Mesenchymal stem cell (in vitro differentiated cells and primary cell): ENCODE data around the gene LYRM9.

Experiments
- DNase-seq: peaks from one replicate; pipeline ENCODE4 v3.0.0-alpha.2; 2013
- H2AFZ ChIP-seq: one replicate; pipeline ENCODE4 v1.6.1; 2013; ENCODE audit warnings: low read depth, mild to moderate bottlenecking, control low read depth, inconsistent platforms, low read length, moderate library complexity
- H2AK5ac ChIP-seq: 2 replicates; pipeline ENCODE4 v1.6.1; 2013; ENCODE audit warnings: low read length, moderate library complexity, mild to moderate bottlenecking, inconsistent platforms; ENCODE audit not compliant: severe bottlenecking
- H2BK120ac ChIP-seq: one replicate; pipeline ENCODE4 v1.6.1; 2013; ENCODE audit warnings: low read depth, mild to moderate bottlenecking, inconsistent platforms, low read length, moderate library complexity
- H2BK12ac ChIP-seq, 2 experiments: one replicate each; pipeline ENCODE4 v1.6.1; 2013; ENCODE audit warnings: inconsistent platforms in 2 of 2, low read length in 2 of 2, mild to moderate bottlenecking in 2 of 2, moderate library complexity in 2 of 2, control low read depth in 1 of 2
- H2BK15ac ChIP-seq: one replicate; pipeline ENCODE4 v1.6.1; 2013; ENCODE audit warnings: mild to moderate bottlenecking, low read depth, inconsistent platforms; ENCODE audit not compliant: poor library complexity, severe bottlenecking
- H2BK5ac ChIP-seq: 2 replicates; pipeline ENCODE4 v1.6.1; 2013; ENCODE audit warnings: low read depth, mild to moderate bottlenecking, low read length, control low read depth, inconsistent platforms; ENCODE audit not compliant: poor library complexity, severe bottlenecking
- H3K14ac ChIP-seq, 2 experiments: one replicate each; pipeline ENCODE4 v1.6.1; 2013; ENCODE audit warnings: inconsistent platforms in 2 of 2, low read length in 2 of 2, control low read depth in 1 of 2, mild to moderate bottlenecking in 1 of 2, moderate library complexity in 1 of 2
- H3K18ac ChIP-seq, 2 experiments: one replicate each; pipeline ENCODE4 v1.6.1; 2013; ENCODE audit warnings: inconsistent platforms in 2 of 2, low read length in 2 of 2, control low read depth in 1 of 2, low read depth in 1 of 2, mild to moderate bottlenecking in 1 of 2
- H3K23ac ChIP-seq, 2 experiments: one replicate each; pipeline ENCODE4 v1.6.1; 2013; ENCODE audit warnings: inconsistent platforms in 2 of 2, low read length in 2 of 2, mild to moderate bottlenecking in 2 of 2, moderate library complexity in 2 of 2, control low read depth in 1 of 2
- H3K27ac ChIP-seq: 2 replicates; pipeline ENCODE4 v1.5.1; 2013; ENCODE audit warnings: mild to moderate bottlenecking, moderate library complexity, low read length, control low read depth, inconsistent platforms; ENCODE audit not compliant: poor library complexity, severe bottlenecking
- H3K27me3 ChIP-seq, 2 experiments: 2 replicates each; pipeline versions ENCODE4 v1.6.1 to v1.7.0; 2013; ENCODE audit warnings: low read length in 2 of 2, mild to moderate bottlenecking in 2 of 2, moderate library complexity in 2 of 2, control low read depth in 1 of 2, inconsistent platforms in 1 of 2; ENCODE audit not compliant: control insufficient read depth in 1 of 2, insufficient read depth in 1 of 2
- H3K36me3 ChIP-seq, 2 experiments: 2 replicates each; pipeline versions ENCODE4 v1.6.1 to v1.7.0; 2013; ENCODE audit warnings: low read length in 2 of 2, control low read depth in 1 of 2, inconsistent platforms in 1 of 2, low read depth in 1 of 2, mild to moderate bottlenecking in 1 of 2; ENCODE audit not compliant: insufficient read depth in 2 of 2, control insufficient read depth in 1 of 2
- H3K4ac ChIP-seq, 2 experiments: one replicate each; pipeline ENCODE4 v1.6.1; 2013; ENCODE audit warnings: inconsistent platforms in 2 of 2, low read length in 2 of 2, mild to moderate bottlenecking in 2 of 2, moderate library complexity in 2 of 2, control low read depth in 1 of 2, low read depth in 1 of 2
- H3K4me1 ChIP-seq: 2 replicates; pipeline ENCODE4 v1.6.1; 2013; ENCODE audit warnings: low read depth, low read length, control low read depth; ENCODE audit not compliant: control insufficient read depth, insufficient read depth
- H3K4me2 ChIP-seq: 2 replicates; pipeline ENCODE4 v1.6.1; 2013; ENCODE audit warnings: low read length, mild to moderate bottlenecking, inconsistent platforms; ENCODE audit not compliant: poor library complexity, severe bottlenecking
- H3K4me3 ChIP-seq, 2 experiments: 2 replicates each; pipeline versions ENCODE4 v1.5.1 to v1.7.0; 2013; ENCODE audit warnings: low read length in 2 of 2, mild to moderate bottlenecking in 2 of 2, control low read depth in 1 of 2, low read depth in 1 of 2; ENCODE audit not compliant: insufficient read depth in 1 of 2
- H3K79me1 ChIP-seq: replicated peaks from 2 replicates; pipeline ENCODE4 v1.6.1; 2013; ENCODE audit warnings: mild to moderate bottlenecking, control low read depth, low read length, inconsistent platforms; ENCODE audit not compliant: poor library complexity, severe bottlenecking
- H3K9ac ChIP-seq: 2 replicates; pipeline ENCODE4 v1.7.0; 2013; ENCODE audit warnings: mild to moderate bottlenecking, low read length, moderate library complexity
- H3K9me3 ChIP-seq: 2 replicates; pipeline ENCODE4 v1.7.0; 2013; ENCODE audit warnings: mild to moderate bottlenecking, low read length; ENCODE audit not compliant: control insufficient read depth
- H4K8ac ChIP-seq: one replicate; pipeline ENCODE4 v1.6.1; 2013; ENCODE audit warnings: inconsistent platforms, mild to moderate bottlenecking, low read length, moderate library complexity
- H4K91ac ChIP-seq: one replicate; pipeline ENCODE4 v1.6.1; 2013; ENCODE audit warnings: mild to moderate bottlenecking, low read length, inconsistent platforms
- WGBS: methylation state at CpG from one replicate; pipeline ENCODE4 v1.1.7; 2013; ENCODE audit warnings: mixed read lengths; 5-methylcytosine and 5-hydroxymethylcytosine counted together

LYRM9 gene

DNA sequence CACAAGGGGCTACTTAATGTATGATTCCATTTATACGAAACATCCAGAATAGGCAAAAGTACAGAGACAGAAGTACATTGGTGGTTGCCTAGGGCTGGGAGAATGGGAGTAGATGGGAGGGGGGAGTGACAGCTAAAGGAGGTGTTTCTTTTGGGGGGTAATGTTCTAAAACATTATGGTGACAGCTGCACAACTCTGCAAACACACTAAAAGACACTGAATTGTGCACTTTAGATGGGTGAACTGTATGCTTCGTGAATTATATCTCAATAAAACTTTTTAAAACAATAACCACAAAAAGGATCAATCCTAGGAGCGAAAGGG, 661 bp downstream of the LYRM9 start:
- Histone ChIP-seq H3K14ac (no peak overlapping the region), H4K8ac (peak overlapping the region; percentile 39), H3K36me3 (peaks cover 0 to 4% of the 10 kb centered on the region in 2 experiments), H3K4me2 (peak overlapping the region; percentile 91), H2AFZ (peak overlapping the region; percentile 98), H3K79me1 (no peaks in the 10 kb centered on the region), H3K4me1 (peaks cover 10% of the 10 kb centered on the region), H2AK5ac (no peak overlapping the region), H3K9ac (peak overlapping the region; percentile 97), H4K91ac (no peak overlapping the region), H3K23ac (no peak overlapping the region), H3K18ac (peak overlapping the region; percentile 92 to 94), H3K4ac (peak overlapping the region in 1 of 2 experiments; percentile 96), H2BK12ac (no peak overlapping the region), H3K4me3 (peak overlapping the region; percentile 72 to 89), H2BK15ac (no peak overlapping the region), H3K9me3 (no peaks in the 10 kb centered on the region), H3K27me3 (peaks cover 13 to 18% of the 10 kb centered on the region in 2 experiments), H3K27ac (no peak overlapping the region), H2BK120ac (no peak overlapping the region), H2BK5ac (no peak overlapping the region)
- no peak for DNase-seq
- 83% methylated on average over 2 of the region's 3 CpGs for WGBS

DNA sequence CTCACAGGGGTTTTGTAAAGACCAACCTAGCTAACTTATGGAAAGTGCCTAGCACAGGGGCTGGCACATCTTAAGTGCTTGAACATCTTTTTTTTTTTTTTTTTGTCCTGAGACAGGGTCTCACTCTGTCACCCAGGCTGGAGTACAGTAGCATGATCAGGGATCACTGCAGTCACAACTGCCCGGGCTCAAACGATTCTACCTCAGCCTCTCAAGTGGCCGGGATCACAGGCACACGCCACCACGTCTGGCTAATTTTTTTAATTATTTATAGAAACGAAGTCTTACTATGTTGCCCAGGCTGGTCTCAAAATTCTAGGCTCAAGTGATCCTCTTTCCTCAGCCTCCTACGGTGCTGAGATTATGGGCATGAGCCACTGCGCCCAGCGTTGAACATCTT, 1.3 kb downstream of the LYRM9 start:
- Histone ChIP-seq H3K23ac (no peak overlapping the region), H3K27me3 (peaks cover 7 to 12% of the 10 kb centered on the region in 2 experiments), H3K14ac (no peak overlapping the region), H3K79me1 (no peaks in the 10 kb centered on the region), H3K18ac (no peak overlapping the region), H2AFZ (no peak overlapping the region), H3K9me3 (no peaks in the 10 kb centered on the region), H2BK12ac (no peak overlapping the region), H3K4ac (no peak overlapping the region), H2BK120ac (no peak overlapping the region), H3K9ac (no peak overlapping the region), H3K27ac (no peak overlapping the region), H2BK15ac (no peak overlapping the region), H3K36me3 (peaks cover 0 to 4% of the 10 kb centered on the region in 2 experiments), H3K4me3 (no peak overlapping the region), H4K8ac (no peak overlapping the region), H3K4me1 (peaks cover 10% of the 10 kb centered on the region), H3K4me2 (no peak overlapping the region), H2AK5ac (no peak overlapping the region), H4K91ac (no peak overlapping the region), H2BK5ac (no peak overlapping the region)
- 96% methylated on average over 7 of the region's 9 CpGs for WGBS
- DNase-seq: no peak

DNA sequence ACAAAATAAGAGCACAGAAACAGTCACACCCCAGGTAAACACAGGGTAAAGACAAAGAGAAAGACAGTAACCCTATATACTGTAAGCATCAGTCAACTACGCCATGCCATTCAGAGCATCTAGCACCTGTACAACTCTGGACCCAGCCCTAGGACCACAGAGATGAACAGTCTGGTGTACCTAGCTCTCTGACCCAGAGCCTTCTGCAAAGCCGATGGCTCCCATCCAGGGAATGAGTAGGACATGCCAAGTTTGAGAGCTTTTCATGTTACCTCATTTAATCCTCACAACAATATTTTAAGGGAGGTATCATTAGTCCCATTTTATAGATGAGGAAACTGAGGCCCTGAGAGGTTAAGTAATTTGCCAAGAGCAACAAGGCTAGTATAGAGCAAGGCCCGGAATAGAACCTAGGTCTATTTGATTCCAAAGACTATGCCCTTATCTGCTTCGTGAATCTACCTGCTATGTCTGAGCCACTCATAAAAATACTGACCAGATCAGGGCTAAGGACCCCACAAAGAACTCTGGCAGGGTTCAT, 3.4 kb downstream of the LYRM9 start:
- DNase-seq: no peak
- 100% methylated on average over 3 of the region's 4 CpGs for WGBS
- H4K91ac ChIP-seq: no peak overlapping the region

DNA sequence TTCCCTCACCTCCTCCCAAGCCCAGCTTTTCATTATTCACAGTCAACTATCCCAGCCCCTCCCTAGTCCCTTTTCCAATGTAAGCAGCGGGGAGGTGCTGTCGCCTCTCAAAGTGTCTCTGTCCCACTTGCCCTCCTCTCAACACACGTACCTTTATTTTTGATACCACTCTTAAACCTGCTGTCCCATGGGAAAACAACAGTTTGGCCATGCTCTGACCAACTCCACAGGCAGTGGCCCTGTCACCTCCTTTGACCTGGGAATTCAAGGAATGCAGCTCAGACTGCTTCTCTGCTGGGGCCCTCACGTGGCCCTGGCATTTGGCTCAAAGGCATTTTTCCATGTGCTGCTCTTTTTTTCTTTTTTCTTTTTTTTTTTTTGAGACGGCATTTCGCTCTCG, 4.2 kb downstream of the LYRM9 start:
- Histone ChIP-seq H2AFZ (no peak overlapping the region), H2AK5ac (no peak overlapping the region), H2BK5ac (no peak overlapping the region), H3K18ac (no peak overlapping the region), H3K4ac (no peak overlapping the region), H3K9ac (no peak overlapping the region), H3K36me3 (peaks cover 0 to 4% of the 10 kb centered on the region in 2 experiments), H3K4me1 (peaks cover 10% of the 10 kb centered on the region), H2BK15ac (no peak overlapping the region), H3K14ac (no peak overlapping the region), H2BK12ac (no peak overlapping the region), H4K8ac (no peak overlapping the region), H3K27ac (no peak overlapping the region), H2BK120ac (no peak overlapping the region), H3K27me3 (no peaks in the 10 kb centered on the region), H3K4me2 (peak overlapping the region; percentile 31), H4K91ac (no peak overlapping the region), H3K23ac (no peak overlapping the region), H3K9me3 (no peaks in the 10 kb centered on the region), H3K4me3 (no peak overlapping the region), H3K79me1 (no peaks in the 10 kb centered on the region)
- 29% methylated on average over 7 of the region's 7 CpGs for WGBS
- peak; percentile 18 for DNase-seq

More for the DNA sequence above, 3.4 kb downstream of the LYRM9 start:
- H3K4me3 ChIP-seq: no peak overlapping the region
- H3K79me1 ChIP-seq: no peaks in the 10 kb centered on the region
- no peak overlapping the region for H3K4me2 ChIP-seq
- no peak overlapping the region for H4K8ac ChIP-seq
- no peak overlapping the region for H3K27ac ChIP-seq
- no peak overlapping the region for H3K18ac ChIP-seq
- no peak overlapping the region for H3K9ac ChIP-seq
- H3K27me3 ChIP-seq: no peaks in the 10 kb centered on the region
- H2BK12ac ChIP-seq: no peak overlapping the region
- no peak overlapping the region for H3K23ac ChIP-seq
- H3K36me3 ChIP-seq: peaks cover 0 to 4% of the 10 kb centered on the region in 2 experiments
- no peaks in the 10 kb centered on the region for H3K9me3 ChIP-seq
- no peak overlapping the region for H3K4ac ChIP-seq
- no peak overlapping the region for H2BK15ac ChIP-seq
- H2AK5ac ChIP-seq: peak overlapping the region; percentile 86
- H3K4me1 ChIP-seq: peaks cover 10% of the 10 kb centered on the region
- no peak overlapping the region for H2AFZ ChIP-seq
- H2BK120ac ChIP-seq: no peak overlapping the region
- H3K14ac ChIP-seq: no peak overlapping the region
- no peak overlapping the region for H2BK5ac ChIP-seq
